Tibial nerve (tissue), 4 donors: ENCODE results near the gene PHLDB3.

ENCODE experiments used
- CTCF ChIP-seq, 5 experiments: fragments of 200-600 bp in 3 of 5; fragments of 450-650 bp in 2 of 5; sonication (generic) in 3 of 5; IDR thresholded peaks; one replicate each; pipeline ENCODE4 v1.5.1; 2016 to 2019; ENCODE audit warnings: antibody characterized with exemption in 5 of 5, mild to moderate bottlenecking in 3 of 5, moderate library complexity in 2 of 5
- EP300 ChIP-seq, 2 donors: sonication (generic); formaldehyde crosslinking; IDR thresholded peaks; one replicate each; pipeline ENCODE4 v1.6.1; 2017; ENCODE audit warnings: antibody characterized with exemption in 2 of 2, mild to moderate bottlenecking in 1 of 2
- POLR2A ChIP-seq, 2 donors: fragments of 450-650 bp; IDR thresholded peaks; one replicate each; pipeline ENCODE4 v1.6.1; 2017; ENCODE audit warnings: antibody characterized with exemption in 2 of 2, mild to moderate bottlenecking in 2 of 2, moderate library complexity in 2 of 2

GRCh38 chr19:43480574-43480973 is 24.0 kb downstream of the PHLDB3 start:
- TF ChIP-seq CTCF (IDR thresholded peaks at IDR 0.05): no peak
- no peak for TF ChIP-seq POLR2A (IDR thresholded peaks at IDR 0.05)
- no peak for TF ChIP-seq EP300 (IDR thresholded peaks at IDR 0.05)
